ENCODE results near the gene EGFL8.
"Not testable (repeated sequence)": the region's sequence is repeated elsewhere in the genome, so short reads cannot be mapped to it uniquely, and the experiment has no call there.

The EGFL8 gene

GRCh38 chr6:32196682-32197616 is 32.6 kb downstream of the EGFL8 start:
- no peak for DNase-seq

GRCh38 chr6:32198345-32198696 is 33.9 kb downstream of the EGFL8 start:
- no peak for DNase-seq

- no peak for DNase-seq
Observed at GRCh38 chr6:32198866-32199265, 34.5 kb downstream of the EGFL8 start.

- no peak for DNase-seq
Observed at GRCh38 chr6:32200711-32201475, 36.5 kb downstream of the EGFL8 start.

- no peak for DNase-seq
Observed at GRCh38 chr6:32202186-32202585, 37.8 kb downstream of the EGFL8 start.

- peak; percentile 29 for DNase-seq
Observed at GRCh38 chr6:32203426-32204267, 39.3 kb downstream of the EGFL8 start.

- no peak for DNase-seq
Observed at GRCh38 chr6:32204268-32204715, 39.9 kb downstream of the EGFL8 start.

- no peak for DNase-seq
Observed at GRCh38 chr6:32208996-32209395, 44.6 kb downstream of the EGFL8 start.

- no peak for DNase-seq
Observed at GRCh38 chr6:32210191-32210601, 45.8 kb downstream of the EGFL8 start.

- DNase-seq = not testable (repeated sequence)
Observed at GRCh38 chr6:32211432-32211831, 47.0 kb downstream of the EGFL8 start.

- DNase-seq = no peak
Observed at GRCh38 chr6:32212076-32212760, 47.8 kb downstream of the EGFL8 start.

- DNase-seq = no peak
Observed at GRCh38 chr6:32213649-32214048, 49.3 kb downstream of the EGFL8 start.

- DNase-seq = no peak
Observed at GRCh38 chr6:32214126-32214525, 49.7 kb downstream of the EGFL8 start.

GRCh38 chr6:32215617-32216016 is 51.2 kb downstream of the EGFL8 start:
- DNase-seq = no peak

- no peak for DNase-seq
Observed at GRCh38 chr6:32216285-32216684, 51.9 kb downstream of the EGFL8 start.

- DNase-seq = no peak
Observed at GRCh38 chr6:32216998-32217397, 52.6 kb downstream of the EGFL8 start.

Measured in fibroblast of skin of scalp (primary cell).